Measurements from ENCODE around the gene MKNK2.

MKNK2 gene

GRCh38 chr19:2060884-2061494, 9.9 kb upstream of the MKNK2 start:
- TF ChIP-seq, protein P1, sequence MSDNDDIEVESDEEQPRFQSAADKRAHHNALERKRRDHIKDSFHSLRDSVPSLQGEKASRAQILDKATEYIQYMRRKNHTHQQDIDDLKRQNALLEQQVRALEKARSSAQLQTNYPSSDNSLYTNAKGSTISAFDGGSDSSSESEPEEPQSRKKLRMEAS (IDR thresholded peaks at IDR 0.05; ENCODE audit: low read depth, low read length): no peak
- TF ChIP-seq POLR2A (IDR thresholded peaks at IDR 0.05; ENCODE audit: extremely low read depth, insufficient read length): peak; percentile 40
- peak overlapping the region; percentile 56 for H3K4me3 ChIP-seq (ENCODE audit: low read depth, low read length)
- DNase-seq (ENCODE audit: low read depth): peak; percentile 67

DNA sequence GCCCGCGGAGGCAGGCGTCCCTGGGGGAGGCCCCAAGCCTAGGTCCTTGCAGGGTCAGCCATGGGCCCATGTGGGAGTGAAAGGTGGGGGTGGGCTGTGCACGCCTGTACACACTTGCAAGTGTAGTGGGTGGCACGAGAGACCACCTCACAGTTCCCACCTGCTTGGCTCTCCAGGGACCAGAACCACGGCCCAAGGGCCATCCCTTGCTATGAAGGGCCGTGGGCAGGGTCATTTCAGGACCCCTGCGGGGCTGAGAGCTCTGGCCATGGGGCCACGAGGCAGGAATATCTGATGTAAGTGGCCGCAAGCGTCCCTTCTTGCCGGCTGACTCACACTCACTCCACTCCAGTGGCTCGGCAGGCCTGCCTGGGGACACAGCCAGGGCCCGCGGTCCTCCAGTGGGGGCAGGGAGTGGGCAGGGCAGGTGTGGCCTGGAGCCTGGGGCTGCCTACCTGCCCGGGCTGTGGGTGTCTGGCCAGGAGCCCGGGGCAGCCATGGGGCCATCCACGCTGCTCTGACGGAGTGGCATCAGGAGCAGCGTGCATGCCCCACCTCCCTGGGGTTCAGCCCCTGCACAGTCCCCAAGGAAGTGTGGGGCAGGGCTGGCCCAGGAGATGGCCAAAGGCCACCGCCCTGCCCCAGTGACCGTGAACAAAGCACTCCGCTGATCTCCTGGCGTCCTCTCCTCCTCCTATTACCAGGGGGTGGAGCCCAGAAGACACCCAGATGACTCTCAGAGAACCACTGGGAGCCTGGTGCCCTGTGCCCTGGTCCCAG, 8.6 kb upstream of the MKNK2 start:
- DNase-seq (ENCODE audit: low read depth): peak; percentile 25
- no peak overlapping the region for H3K4me3 ChIP-seq (ENCODE audit: low read depth, low read length)
- TF ChIP-seq, protein P2, sequence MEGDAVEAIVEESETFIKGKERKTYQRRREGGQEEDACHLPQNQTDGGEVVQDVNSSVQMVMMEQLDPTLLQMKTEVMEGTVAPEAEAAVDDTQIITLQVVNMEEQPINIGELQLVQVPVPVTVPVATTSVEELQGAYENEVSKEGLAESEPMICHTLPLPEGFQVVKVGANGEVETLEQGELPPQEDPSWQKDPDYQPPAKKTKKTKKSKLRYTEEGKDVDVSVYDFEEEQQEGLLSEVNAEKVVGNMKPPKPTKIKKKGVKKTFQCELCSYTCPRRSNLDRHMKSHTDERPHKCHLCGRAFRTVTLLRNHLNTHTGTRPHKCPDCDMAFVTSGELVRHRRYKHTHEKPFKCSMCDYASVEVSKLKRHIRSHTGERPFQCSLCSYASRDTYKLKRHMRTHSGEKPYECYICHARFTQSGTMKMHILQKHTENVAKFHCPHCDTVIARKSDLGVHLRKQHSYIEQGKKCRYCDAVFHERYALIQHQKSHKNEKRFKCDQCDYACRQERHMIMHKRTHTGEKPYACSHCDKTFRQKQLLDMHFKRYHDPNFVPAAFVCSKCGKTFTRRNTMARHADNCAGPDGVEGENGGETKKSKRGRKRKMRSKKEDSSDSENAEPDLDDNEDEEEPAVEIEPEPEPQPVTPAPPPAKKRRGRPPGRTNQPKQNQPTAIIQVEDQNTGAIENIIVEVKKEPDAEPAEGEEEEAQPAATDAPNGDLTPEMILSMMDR (IDR thresholded peaks at IDR 0.05; ENCODE audit: low read depth, low read length): no peak
- TF ChIP-seq, protein P1 (IDR thresholded peaks at IDR 0.05; ENCODE audit: low read depth, low read length): no peak
- TF ChIP-seq POLR2A (IDR thresholded peaks at IDR 0.05; ENCODE audit: extremely low read depth, insufficient read length) (no peak), MYC (IDR thresholded peaks at IDR 0.05; ENCODE audit: low read depth, low read length) (0 out of 2 replicates have a peak, but pooled peaks have one; percentile 13)

DNA sequence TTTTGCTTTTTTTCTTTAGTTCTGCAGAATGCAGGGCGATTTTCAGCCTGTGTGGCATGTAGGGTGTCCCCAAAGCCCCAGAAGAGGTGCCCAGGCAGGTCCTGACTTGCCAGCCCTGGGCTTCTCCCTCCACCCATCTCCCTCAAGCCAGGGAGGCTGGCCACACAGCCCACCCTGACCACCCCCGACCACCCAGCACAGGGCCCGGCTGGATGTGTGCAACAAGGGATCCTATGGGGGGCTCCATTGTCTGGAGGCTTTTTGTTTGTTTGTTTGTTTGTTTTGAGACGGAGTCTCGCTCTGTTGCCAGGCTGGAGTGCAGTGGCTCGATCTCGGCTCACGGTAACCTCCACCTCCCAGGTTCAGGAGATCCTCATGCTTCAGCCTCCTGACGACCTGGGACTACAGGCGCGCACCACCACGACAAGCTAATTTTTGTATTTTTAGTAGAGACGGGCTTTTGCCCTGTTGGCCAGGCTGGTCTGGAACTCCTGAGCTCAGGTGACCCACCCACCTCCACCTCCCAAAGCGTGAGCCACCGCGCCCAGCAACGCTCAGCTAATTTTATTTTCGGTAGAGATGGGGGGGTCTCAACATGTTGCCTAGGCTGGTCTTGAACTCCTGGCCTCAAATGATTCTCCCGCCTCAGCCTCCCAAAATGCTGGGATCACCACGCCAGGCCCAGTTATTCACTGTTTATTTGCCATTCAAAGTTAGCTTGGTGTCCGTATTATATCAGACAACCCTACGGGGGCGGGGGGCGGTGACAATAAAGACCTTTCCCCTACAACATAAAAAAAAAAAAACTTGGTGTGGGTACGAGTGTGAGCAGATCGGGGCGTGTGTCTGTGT, 7.8 kb upstream of the MKNK2 start:
- H3K4me3 ChIP-seq (ENCODE audit: low read depth, low read length): no peak overlapping the region
- no peak for DNase-seq (ENCODE audit: low read depth)
- TF ChIP-seq POLR2A (IDR thresholded peaks at IDR 0.05; ENCODE audit: extremely low read depth, insufficient read length) (no peak), MYC (IDR thresholded peaks at IDR 0.05; ENCODE audit: low read depth, low read length) (no peak)
- TF ChIP-seq, protein P2 (IDR thresholded peaks at IDR 0.05; ENCODE audit: low read depth, low read length): no peak
- TF ChIP-seq, protein P1 (IDR thresholded peaks at IDR 0.05; ENCODE audit: low read depth, low read length): no peak

DNA sequence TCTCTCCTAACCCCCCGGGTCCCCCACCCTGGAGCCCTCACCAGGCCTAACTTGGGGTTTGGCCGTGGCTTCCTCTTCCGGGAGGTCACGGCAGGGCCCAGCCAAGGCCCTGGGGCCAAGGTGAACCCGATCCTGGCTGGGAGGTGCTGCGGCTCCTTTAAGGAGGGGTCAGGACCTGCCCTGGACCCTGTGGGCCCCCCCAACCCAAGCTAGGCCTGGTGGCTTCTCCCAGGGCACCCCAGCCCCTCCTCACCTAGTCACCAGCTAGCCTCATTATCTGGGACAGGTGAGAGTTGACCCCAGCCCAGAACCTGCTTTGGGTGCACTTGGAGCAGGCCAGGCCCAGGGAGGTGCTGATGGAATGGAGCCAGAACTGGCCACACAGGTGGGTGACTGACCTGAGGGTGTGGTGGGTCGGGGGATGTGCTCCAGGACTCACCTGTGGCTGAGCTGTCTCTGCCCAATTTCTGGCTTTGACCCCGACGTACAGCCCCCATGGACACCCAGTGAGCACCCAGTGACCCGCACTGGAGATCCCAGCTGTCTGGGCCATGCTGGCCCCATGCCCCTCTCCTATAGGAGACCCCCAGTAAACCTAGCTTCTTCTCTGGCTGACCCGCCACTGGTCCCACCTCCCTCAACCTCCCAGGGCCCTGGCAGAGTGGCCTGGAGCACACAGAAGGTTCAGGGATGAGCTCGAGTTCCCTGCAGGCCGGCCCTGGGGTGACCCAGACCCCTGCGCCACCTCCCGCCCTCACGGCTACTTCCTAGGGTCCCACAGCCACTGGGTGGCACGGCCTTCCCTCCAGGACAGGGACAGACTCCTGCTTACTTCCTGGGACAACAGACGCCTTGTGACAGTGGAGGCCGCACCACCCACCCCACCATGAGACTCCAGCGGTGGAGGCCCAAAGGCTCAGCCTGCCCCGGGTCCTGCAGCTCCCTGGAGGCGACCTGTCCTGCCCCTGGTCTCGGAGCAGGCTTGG, 6.7 kb upstream of the MKNK2 start:
- no peak for DNase-seq (ENCODE audit: low read depth)
- TF ChIP-seq, protein P1 (IDR thresholded peaks at IDR 0.05; ENCODE audit: low read depth, low read length): no peak
- TF ChIP-seq, protein P2 (IDR thresholded peaks at IDR 0.05; ENCODE audit: low read depth, low read length): no peak
- TF ChIP-seq POLR2A (IDR thresholded peaks at IDR 0.05; ENCODE audit: extremely low read depth, insufficient read length): no peak
- TF ChIP-seq MYC (IDR thresholded peaks at IDR 0.05; ENCODE audit: low read depth, low read length): no peak
- no peak overlapping the region for H3K4me3 ChIP-seq (ENCODE audit: low read depth, low read length)

DNA sequence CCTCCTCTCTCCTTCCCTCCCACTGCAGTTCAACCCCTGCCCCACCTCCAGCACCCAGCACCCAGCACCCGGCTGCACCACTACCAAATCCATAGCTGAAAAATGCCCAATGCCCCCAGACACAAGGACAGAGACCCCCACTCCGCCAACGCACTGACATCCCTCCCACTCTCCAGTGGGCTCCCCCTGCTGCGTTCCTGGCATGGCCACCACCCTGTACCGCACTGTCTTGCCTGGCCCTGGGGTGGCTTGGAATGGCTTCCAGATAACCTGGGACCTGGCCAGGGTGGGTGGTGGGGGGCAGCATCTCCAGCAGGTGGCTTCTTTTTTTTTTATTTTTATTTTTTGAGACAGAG, 5.8 kb upstream of the MKNK2 start:
- H3K4me3 ChIP-seq (ENCODE audit: low read depth, low read length): no peak overlapping the region
- TF ChIP-seq MYC (IDR thresholded peaks at IDR 0.05; ENCODE audit: low read depth, low read length) (no peak), POLR2A (IDR thresholded peaks at IDR 0.05; ENCODE audit: extremely low read depth, insufficient read length) (no peak)
- no peak for DNase-seq (ENCODE audit: low read depth)

All from NB4 (cell line).